Fibroblast of the conjunctiva (primary cell): ENCODE measurements around the gene ATP6V1B1.
A peak's percentile ranks its signal among the peaks of the same experiment; 100 is the strongest.

Experiments used
- DNase-seq: peaks from one replicate; pipeline ENCODE4 v3.0.0-alpha.2; 2010; ENCODE audit warnings: low read depth

ATP6V1B1 gene

GRCh38 chr2:70901227-70902066, 34.3 kb upstream of the ATP6V1B1 start:
- no peak for DNase-seq

GRCh38 chr2:70902067-70902442, 33.6 kb upstream of the ATP6V1B1 start:
- no peak for DNase-seq

- no peak for DNase-seq
These were observed 33.1 kb upstream of the ATP6V1B1 start for GRCh38 chr2:70902579-70902978.

- DNase-seq: no peak
These were observed 32.5 kb upstream of the ATP6V1B1 start for GRCh38 chr2:70903171-70903570.

- no peak for DNase-seq
These were observed 31.9 kb upstream of the ATP6V1B1 start for GRCh38 chr2:70903641-70904340.

GRCh38 chr2:70904371-70905216, 31.1 kb upstream of the ATP6V1B1 start:
- DNase-seq: no peak

GRCh38 chr2:70905443-70906421, 30.0 kb upstream of the ATP6V1B1 start:
- DNase-seq: no peak

GRCh38 chr2:70906439-70907005, 29.2 kb upstream of the ATP6V1B1 start:
- no peak for DNase-seq

GRCh38 chr2:70907130-70908057, 28.3 kb upstream of the ATP6V1B1 start:
- DNase-seq: no peak

GRCh38 chr2:70916291-70916690, 19.4 kb upstream of the ATP6V1B1 start:
- no peak for DNase-seq

GRCh38 chr2:70918016-70918415, 17.7 kb upstream of the ATP6V1B1 start:
- DNase-seq: no peak

GRCh38 chr2:70919672-70920366, 15.9 kb upstream of the ATP6V1B1 start:
- DNase-seq: peak; percentile 47

GRCh38 chr2:70920367-70920715, 15.4 kb upstream of the ATP6V1B1 start:
- DNase-seq: no peak

- DNase-seq: no peak
These were observed 14.7 kb upstream of the ATP6V1B1 start for GRCh38 chr2:70921031-70921430.

- no peak for DNase-seq
These were observed 13.9 kb upstream of the ATP6V1B1 start for GRCh38 chr2:70921839-70922234.

- no peak for DNase-seq
These were observed 13.2 kb upstream of the ATP6V1B1 start for GRCh38 chr2:70922235-70923234.

- DNase-seq: no peak
These were observed 12.2 kb upstream of the ATP6V1B1 start for GRCh38 chr2:70923378-70924015.

- DNase-seq: no peak
These were observed 9.7 kb upstream of the ATP6V1B1 start for GRCh38 chr2:70926042-70926441.
